PFSK-1 (cell line): ENCODE data around the gene FIBP.

Experiments
- FOXP2 ChIP-seq: optimal IDR thresholded peaks from 2 replicates; pipeline ENCODE3; 2011; ENCODE audit warnings: borderline replicate concordance, control low read depth, inconsistent platforms; ENCODE audit not compliant: insufficient read depth; ENCODE audit errors: extremely low read length, extremely low read depth
- POLR2AphosphoS5 ChIP-seq: IDR thresholded peaks from 2 replicates; pipeline ENCODE4 v1.6.1; 2012; ENCODE audit warnings: low read depth, mild to moderate bottlenecking, control low read depth, low read length, moderate library complexity
- REST ChIP-seq, 2 experiments: IDR thresholded peaks; 2 replicates each; pipeline versions ENCODE4 v1.6.1 to v1.8.0; 2011 to 2012; ENCODE audit warnings: low read depth in 2 of 2, low read length in 2 of 2, control low read depth in 1 of 2, inconsistent platforms in 1 of 2, mild to moderate bottlenecking in 1 of 2, moderate library complexity in 1 of 2; ENCODE audit not compliant: insufficient read depth in 1 of 2
- SIN3A ChIP-seq: IDR thresholded peaks from 2 replicates; pipeline ENCODE4 v1.6.1; 2012; ENCODE audit warnings: mild to moderate bottlenecking, low read length, moderate library complexity, borderline replicate concordance; ENCODE audit not compliant: insufficient read depth
- TAF1 ChIP-seq: IDR thresholded peaks from 2 replicates; pipeline ENCODE4 v1.6.1; 2012; ENCODE audit warnings: low read length, control low read depth, borderline replicate concordance; ENCODE audit not compliant: insufficient read depth

Gene FIBP

GRCh38 chr11:65855927-65856363 is 32.3 kb downstream of the FIBP start:
- TF ChIP-seq POLR2AphosphoS5 = no peak
- TF ChIP-seq REST (IDR thresholded peaks at IDR 0.05; ENCODE audit: insufficient read depth in 1 of 2, low read depth in 2 of 2, low read length in 2 of 2) = no peak
- no peak for TF ChIP-seq TAF1
- TF ChIP-seq SIN3A = no peak
- no peak for TF ChIP-seq FOXP2

- no peak for TF ChIP-seq FOXP2
- TF ChIP-seq SIN3A = no peak
- no peak for TF ChIP-seq TAF1
- TF ChIP-seq POLR2AphosphoS5 = no peak
- TF ChIP-seq REST (IDR thresholded peaks at IDR 0.05; ENCODE audit: insufficient read depth in 1 of 2, low read depth in 2 of 2, low read length in 2 of 2) = no peak
These were observed 33.1 kb downstream of the FIBP start for GRCh38 chr11:65854852-65855837.

GRCh38 chr11:65854161-65854592 is 34.1 kb downstream of the FIBP start:
- TF ChIP-seq POLR2AphosphoS5 = peak; percentile 41; the same call in 1 of the 2 replicates
- TF ChIP-seq TAF1 = no peak

GRCh38 chr11:65853246-65853979 is 34.9 kb downstream of the FIBP start:
- no peak for TF ChIP-seq TAF1
- TF ChIP-seq REST (IDR thresholded peaks at IDR 0.05; ENCODE audit: insufficient read depth in 1 of 2, low read depth in 2 of 2, low read length in 2 of 2) = no peak
- no peak for TF ChIP-seq FOXP2
- TF ChIP-seq SIN3A = no peak
- 0 out of 2 replicates have a peak, but pooled peaks have one; percentile 25 for TF ChIP-seq POLR2AphosphoS5

- TF ChIP-seq FOXP2 (no peak), REST (IDR thresholded peaks at IDR 0.05; ENCODE audit: insufficient read depth in 1 of 2, low read depth in 2 of 2, low read length in 2 of 2) (no peak), POLR2AphosphoS5 (peak; percentile 45), SIN3A (no peak), TAF1 (no peak)
These were observed 35.6 kb downstream of the FIBP start for GRCh38 chr11:65852508-65853245.
